ENCODE measurements around the gene FAM131B.

DNA sequence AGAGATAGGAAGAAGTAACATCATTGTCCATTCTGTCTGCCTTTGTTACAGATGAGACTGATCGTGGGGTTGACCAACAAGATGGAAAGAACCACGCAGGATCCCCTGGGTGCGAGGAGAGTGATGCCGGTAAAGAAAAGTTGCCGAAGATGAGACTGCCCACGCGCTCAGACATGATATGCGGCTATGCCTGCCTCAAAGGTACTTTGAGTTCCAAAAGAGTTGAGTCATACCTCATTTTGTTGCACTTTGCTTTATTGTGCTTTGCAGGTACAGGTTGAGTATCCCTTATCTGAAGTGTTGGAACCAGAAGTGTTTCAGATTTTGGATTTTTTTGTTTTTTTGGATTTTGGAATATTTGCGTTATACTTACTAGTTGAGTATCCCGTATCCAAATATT is 58.8 kb downstream of the FAM131B start:
- no peak for TF ChIP-seq POLR2AphosphoS5 (IDR thresholded peaks at IDR 0.05; ENCODE audit: low read depth, low read length)
- TF ChIP-seq POLR2A (IDR thresholded peaks at IDR 0.05; ENCODE audit: low read depth, low read length) = no peak
